Hepatocyte (in vitro differentiated cells): ENCODE measurements around the gene EFHD1. TPM values are rescaled to one million over a fixed set of nuclear protein-coding genes. Genes with fewer than 3 reads are reported as not detected.

Experiments used
- DNase-seq: peaks from one replicate; pipeline ENCODE4 v3.0.0-alpha.2; 2016; ENCODE audit warnings: low spot score
- H2AFZ ChIP-seq: fragments of 200-600 bp; sonication (generic); 2 replicates; pipeline ENCODE4 v1.6.0; 2016; ENCODE audit warnings: antibody characterized with exemption, mild to moderate bottlenecking
- H3K27ac ChIP-seq: fragments of 200-600 bp; sonication (generic); 2 replicates; pipeline ENCODE4 v1.5.1; 2016; ENCODE audit warnings: mild to moderate bottlenecking
- H3K27me3 ChIP-seq: fragments of 200-600 bp; sonication (generic); 2 replicates; pipeline ENCODE4 v1.6.1; 2016
- H3K36me3 ChIP-seq: fragments of 200-600 bp; sonication (generic); replicated peaks from 2 replicates; pipeline ENCODE4 v1.5.1; 2016; ENCODE audit warnings: low read depth; ENCODE audit not compliant: insufficient read depth
- H3K4me1 ChIP-seq: fragments of 200-600 bp; sonication (generic); 2 replicates; pipeline ENCODE4 v1.5.1; 2016; ENCODE audit warnings: mild to moderate bottlenecking, moderate library complexity; ENCODE audit not compliant: insufficient read depth
- H3K4me2 ChIP-seq: fragments of 200-600 bp; sonication (generic); 2 replicates; pipeline ENCODE4 v1.6.0; 2016
- H3K4me3 ChIP-seq: fragments of 200-600 bp; sonication (generic); 2 replicates; pipeline ENCODE4 v1.5.1; 2016; ENCODE audit warnings: mild to moderate bottlenecking
- H3K79me2 ChIP-seq: fragments of 200-600 bp; sonication (generic); 2 replicates; pipeline ENCODE4 v1.6.0; 2017; ENCODE audit warnings: mild to moderate bottlenecking
- H3K9me2 ChIP-seq: fragments of 200-600 bp; sonication (generic); replicated peaks from 2 replicates; pipeline ENCODE4 v1.6.0; 2017; ENCODE audit warnings: mild to moderate bottlenecking; ENCODE audit not compliant: insufficient read depth
- H3K9me3 ChIP-seq: fragments of 200-600 bp; sonication (generic); 2 replicates; pipeline ENCODE4 v1.5.1; 2016; ENCODE audit warnings: low read depth, mild to moderate bottlenecking
- H4K20me1 ChIP-seq: fragments of 200-600 bp; sonication (generic); 2 replicates; pipeline ENCODE4 v1.6.0; 2016; ENCODE audit warnings: mild to moderate bottlenecking; ENCODE audit not compliant: insufficient read depth, poor library complexity, severe bottlenecking
- EZH2 ChIP-seq: fragments of 200-600 bp; sonication (generic); IDR thresholded peaks from 2 replicates; pipeline ENCODE4 v1.6.1; 2016; ENCODE audit warnings: antibody characterized with exemption, mild to moderate bottlenecking, borderline replicate concordance
- EZH2phosphoT487 ChIP-seq: fragments of 200-600 bp; sonication (generic); IDR thresholded peaks from one replicate; pipeline ENCODE4 v1.6.1; 2018; ENCODE audit warnings: antibody characterized with exemption, mild to moderate bottlenecking, low read depth, moderate library complexity; ENCODE audit not compliant: unreplicated experiment, severe bottlenecking
- WGBS: methylation state at CpG from one replicate; pipeline ENCODE4 v1.1.6; 2016; ENCODE audit warnings: low lambda C conversion rate; ENCODE audit errors: missing lambda C conversion rate; 5-methylcytosine and 5-hydroxymethylcytosine counted together
- polyA plus RNA-seq: library from polyadenylated mRNA; unstranded; fragments of >200 nt; fragmentation: Nextera tagmentation; extraction: Ambion mirVana; gene quantifications from 2 replicates; pipeline ENCODE4 v1.2.1, GENCODE V29; 2016
- total RNA-seq: library from RNA; depleted of rRNA; stranded (reverse); fragments of >200 nt; gene quantifications from 2 replicates; pipeline ENCODE4 v1.2.3, GENCODE V29; 2014
- TF ChIP-seq, protein P1 (sequence below): fragments of 200-600 bp; sonication (generic); IDR thresholded peaks from 2 replicates; pipeline ENCODE4 v1.5.1; 2016; ENCODE audit warnings: antibody characterized with exemption, mild to moderate bottlenecking; ENCODE audit not compliant: poor library complexity

EFHD1 gene
- total and polyA plus RNA-seq, 2 experiments from 2014 or later, result 3.0 to 6.7 TPM

DNA sequence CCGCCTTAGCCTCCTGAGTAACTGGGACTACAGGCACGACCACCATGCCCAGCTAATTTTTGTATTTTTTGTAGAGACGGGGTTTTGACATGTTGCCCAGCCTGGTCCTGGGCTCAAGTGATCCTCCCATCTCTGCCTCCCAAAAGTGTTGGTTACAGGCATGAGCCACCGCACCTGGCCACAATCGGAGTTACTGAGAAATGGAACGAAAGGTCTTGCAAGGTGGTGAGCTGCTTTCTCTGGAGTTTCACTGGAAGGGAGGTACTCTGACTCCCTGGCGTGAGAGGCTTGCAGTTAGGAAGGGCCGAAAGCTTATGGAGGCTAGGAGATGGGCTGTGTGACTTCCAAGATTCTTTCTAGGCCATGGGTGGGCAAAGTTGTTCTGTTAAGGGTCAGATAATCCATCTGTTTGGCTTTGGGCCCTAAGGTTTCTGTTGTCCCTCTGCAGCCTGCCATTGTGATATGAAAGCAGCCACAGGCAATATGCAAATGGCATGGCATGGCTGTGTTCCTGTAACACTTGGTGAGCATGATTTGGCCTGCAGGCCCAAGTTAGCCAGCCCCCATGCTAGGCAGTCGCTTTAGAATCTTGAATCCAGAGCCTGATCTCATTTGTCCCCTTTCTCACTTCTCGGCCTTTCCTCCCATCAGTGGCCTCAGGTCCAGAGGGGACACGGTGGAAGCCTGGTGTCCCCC is 7.9 kb downstream of the EFHD1 start:
- Histone ChIP-seq H4K20me1 (no peaks in the 10 kb centered on the region), H3K27me3 (no peaks in the 10 kb centered on the region), H3K9me3 (no peaks in the 10 kb centered on the region), H3K79me2 (no peaks in the 10 kb centered on the region), H3K4me1 (no peaks in the 10 kb centered on the region), H3K9me2 (no peaks in the 10 kb centered on the region), H2AFZ (no peak overlapping the region), H3K36me3 (no peaks in the 10 kb centered on the region), H3K4me2 (no peak overlapping the region), H3K4me3 (no peak overlapping the region), H3K27ac (no peak overlapping the region)
- no peak for TF ChIP-seq EZH2
- TF ChIP-seq, protein P1, sequence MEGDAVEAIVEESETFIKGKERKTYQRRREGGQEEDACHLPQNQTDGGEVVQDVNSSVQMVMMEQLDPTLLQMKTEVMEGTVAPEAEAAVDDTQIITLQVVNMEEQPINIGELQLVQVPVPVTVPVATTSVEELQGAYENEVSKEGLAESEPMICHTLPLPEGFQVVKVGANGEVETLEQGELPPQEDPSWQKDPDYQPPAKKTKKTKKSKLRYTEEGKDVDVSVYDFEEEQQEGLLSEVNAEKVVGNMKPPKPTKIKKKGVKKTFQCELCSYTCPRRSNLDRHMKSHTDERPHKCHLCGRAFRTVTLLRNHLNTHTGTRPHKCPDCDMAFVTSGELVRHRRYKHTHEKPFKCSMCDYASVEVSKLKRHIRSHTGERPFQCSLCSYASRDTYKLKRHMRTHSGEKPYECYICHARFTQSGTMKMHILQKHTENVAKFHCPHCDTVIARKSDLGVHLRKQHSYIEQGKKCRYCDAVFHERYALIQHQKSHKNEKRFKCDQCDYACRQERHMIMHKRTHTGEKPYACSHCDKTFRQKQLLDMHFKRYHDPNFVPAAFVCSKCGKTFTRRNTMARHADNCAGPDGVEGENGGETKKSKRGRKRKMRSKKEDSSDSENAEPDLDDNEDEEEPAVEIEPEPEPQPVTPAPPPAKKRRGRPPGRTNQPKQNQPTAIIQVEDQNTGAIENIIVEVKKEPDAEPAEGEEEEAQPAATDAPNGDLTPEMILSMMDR, result no peak
- no peak for TF ChIP-seq EZH2phosphoT487
- 95% methylated on average over 11 of the region's 11 CpGs for WGBS
- no peak for DNase-seq

DNA sequence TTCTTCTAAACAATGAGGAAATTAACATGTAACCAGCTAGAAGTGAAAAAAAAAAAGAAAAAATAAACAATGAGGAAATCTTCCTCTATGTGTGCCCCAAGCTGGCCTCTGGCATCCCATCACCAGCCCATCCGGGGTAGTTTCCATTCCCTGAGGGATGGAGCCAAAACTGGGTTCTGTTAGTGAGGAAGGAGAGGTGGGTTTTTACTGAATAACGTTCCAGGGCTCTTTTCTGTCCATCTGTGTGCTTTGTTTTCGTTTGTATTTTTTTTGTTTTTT is 9.7 kb downstream of the EFHD1 start:
- Histone ChIP-seq H3K4me2 (no peak overlapping the region), H3K9me3 (no peaks in the 10 kb centered on the region), H3K27me3 (no peaks in the 10 kb centered on the region), H4K20me1 (no peaks in the 10 kb centered on the region), H3K4me1 (no peaks in the 10 kb centered on the region), H3K27ac (no peak overlapping the region), H3K4me3 (no peak overlapping the region), H3K79me2 (no peaks in the 10 kb centered on the region), H3K9me2 (no peaks in the 10 kb centered on the region), H3K36me3 (no peaks in the 10 kb centered on the region), H2AFZ (no peak overlapping the region)
- WGBS, result 64% methylated on average over 3 of the region's 3 CpGs
- TF ChIP-seq EZH2 (no peak), EZH2phosphoT487 (no peak)
- TF ChIP-seq, protein P1, result no peak
- DNase-seq, result no peak

DNA sequence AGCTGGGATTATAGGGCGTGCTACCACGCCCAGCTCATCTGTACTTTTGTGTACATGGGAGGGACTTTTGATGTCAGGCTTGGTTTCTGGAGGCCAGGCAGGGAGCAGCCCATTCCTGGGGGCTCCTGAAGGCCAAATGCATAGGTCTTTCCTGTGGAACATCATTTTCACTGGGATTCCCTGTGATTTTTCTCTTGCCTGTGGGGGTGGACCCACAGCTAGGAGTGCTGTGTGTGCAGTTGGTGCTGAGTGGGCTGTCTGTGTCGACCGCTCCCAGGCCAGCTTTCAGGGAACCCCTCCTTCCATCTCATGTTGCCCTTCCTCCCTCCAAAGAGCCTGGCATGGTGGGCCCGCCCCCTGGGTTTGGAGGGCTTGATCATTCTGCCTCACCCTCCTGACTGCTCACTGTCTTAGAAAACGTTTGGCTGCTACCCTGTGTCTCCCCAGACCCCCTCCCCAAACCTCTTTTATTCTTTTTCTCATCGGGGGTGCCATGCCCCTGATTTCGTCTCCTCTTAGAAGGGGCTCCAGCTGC is 10.5 kb downstream of the EFHD1 start:
- no peaks in the 10 kb centered on the region for H3K79me2 ChIP-seq
- no peak overlapping the region for H3K4me2 ChIP-seq
- H3K36me3 ChIP-seq, result no peaks in the 10 kb centered on the region
- 87% methylated on average over 8 of the region's 8 CpGs for WGBS
- no peak overlapping the region for H3K27ac ChIP-seq
- DNase-seq, result no peak
- H3K27me3 ChIP-seq, result no peaks in the 10 kb centered on the region
- no peaks in the 10 kb centered on the region for H3K9me3 ChIP-seq
- TF ChIP-seq, protein P1, result no peak
- TF ChIP-seq EZH2phosphoT487 (no peak), EZH2 (no peak)
- H3K4me1 ChIP-seq, result no peaks in the 10 kb centered on the region
- no peaks in the 10 kb centered on the region for H3K9me2 ChIP-seq
- no peaks in the 10 kb centered on the region for H4K20me1 ChIP-seq
- H2AFZ ChIP-seq, result no peak overlapping the region
- H3K4me3 ChIP-seq, result no peak overlapping the region

DNA sequence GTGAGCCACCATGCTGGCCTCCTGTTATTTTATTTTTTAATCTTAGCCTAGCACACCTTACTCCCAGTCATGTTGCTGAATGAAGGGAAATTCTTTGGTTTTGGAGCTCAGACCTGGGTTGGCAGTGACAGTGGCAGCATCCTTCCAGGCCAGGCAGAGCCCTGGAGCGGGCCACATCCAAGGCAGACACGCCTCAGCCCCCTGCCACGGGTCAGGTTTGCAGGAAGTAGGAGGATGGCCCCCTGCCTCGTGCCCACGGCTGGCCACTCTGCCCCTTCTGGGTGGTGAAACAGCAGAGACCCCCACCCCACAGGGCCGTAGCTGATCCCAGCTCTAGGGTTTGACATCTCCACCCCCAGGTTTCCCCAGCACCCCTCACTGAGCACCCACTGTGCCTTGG is 11.7 kb downstream of the EFHD1 start:
- no peaks in the 10 kb centered on the region for H4K20me1 ChIP-seq
- H3K9me3 ChIP-seq, result no peaks in the 10 kb centered on the region
- H3K4me3 ChIP-seq, result no peak overlapping the region
- no peak overlapping the region for H3K4me2 ChIP-seq
- H3K27ac ChIP-seq, result no peak overlapping the region
- no peak overlapping the region for H2AFZ ChIP-seq
- H3K79me2 ChIP-seq, result no peaks in the 10 kb centered on the region
- H3K27me3 ChIP-seq, result no peaks in the 10 kb centered on the region
- H3K4me1 ChIP-seq, result no peaks in the 10 kb centered on the region
- WGBS, result 88% methylated on average over 6 of the region's 6 CpGs
- no peaks in the 10 kb centered on the region for H3K9me2 ChIP-seq
- no peak for DNase-seq
- no peaks in the 10 kb centered on the region for H3K36me3 ChIP-seq
- TF ChIP-seq EZH2phosphoT487 (no peak), EZH2 (no peak)
- TF ChIP-seq, protein P1, result no peak
